Heart left ventricle (tissue), 16 donors: ENCODE results near the gene WNT9A. TPM values are rescaled to one million over a fixed set of nuclear protein-coding genes. Genes with fewer than 3 reads are reported as not detected.
A peak's percentile ranks its signal among the peaks of the same experiment; 100 is the strongest.
"Not testable (repeated sequence)": the region's sequence is repeated elsewhere in the genome, so short reads cannot be mapped to it uniquely, and the experiment has no call there.

Experiments used
- ATAC-seq, 4 donors: fragments of 200-7000 bp; cut with Tn5 transposase; one replicate each; pipeline ENCODE4 v1.9.1; 2020 to 2022; ENCODE audit warnings: moderate library complexity in 4 of 4, mild to moderate bottlenecking in 3 of 4, moderate number of reproducible peaks in 1 of 4
- DNase-seq, 5 donors: peaks; one replicate each; pipeline ENCODE4 v3.0.0-alpha.2; 2020
- H3K27ac ChIP-seq, 12 donors: fragments of 200-600 bp; sonication (generic) in 4 of 12; one replicate each; pipeline versions ENCODE4 v1.5.0 to v1.8.0; 2016 to 2022; ENCODE audit warnings: mild to moderate bottlenecking in 2 of 12
- H3K27me3 ChIP-seq, 9 donors: fragments of 200-600 bp; sonication (generic) in 2 of 9; one replicate each; pipeline versions ENCODE4 v1.5.1 to v1.8.0; 2016 to 2022; ENCODE audit warnings: mild to moderate bottlenecking in 3 of 9
- H3K36me3 ChIP-seq, 9 donors: fragments of 200-600 bp; sonication (generic) in 2 of 9; one replicate each; pipeline versions ENCODE4 v1.5.0 to v1.8.0; 2018 to 2022; ENCODE audit warnings: mild to moderate bottlenecking in 2 of 9
- H3K4me1 ChIP-seq, 12 donors: fragments of 200-600 bp; sonication (generic) in 4 of 12; one replicate each; pipeline versions ENCODE4 v1.5.0 to v1.8.0; 2016 to 2022; ENCODE audit warnings: mild to moderate bottlenecking in 3 of 12
- H3K4me3 ChIP-seq, 12 donors: fragments of 200-600 bp; sonication (generic) in 4 of 12; one replicate each; pipeline versions ENCODE4 v1.5.0 to v1.8.0; 2017 to 2022; ENCODE audit warnings: mild to moderate bottlenecking in 9 of 12, moderate library complexity in 4 of 12
- H3K9me3 ChIP-seq, 12 donors: fragments of 200-600 bp; sonication (generic) in 4 of 12; one replicate each; pipeline versions ENCODE4 v1.5.0 to v1.8.0; 2016 to 2022; ENCODE audit warnings: mild to moderate bottlenecking in 1 of 12
- CTCF ChIP-seq, 12 donors: fragments of 200-600 bp; sonication (generic) in 4 of 12; IDR thresholded peaks; one replicate each; pipeline versions ENCODE4 v1.5.0 to v1.8.0; 2018 to 2022; ENCODE audit warnings: antibody characterized with exemption in 12 of 12, mild to moderate bottlenecking in 5 of 12
- POLR2A ChIP-seq, 2 donors: fragments of 450-650 bp; IDR thresholded peaks; one replicate each; pipeline ENCODE4 v1.6.1; 2017; ENCODE audit warnings: antibody characterized with exemption in 2 of 2, mild to moderate bottlenecking in 2 of 2, moderate library complexity in 2 of 2
- WGBS, 4 donors: extraction: QIAGEN DNeasy Blood & Tissue Kit in 2 of 4; methylation state at CpG; one replicate each; pipeline versions ENCODE4 v1.1.5 to v1.1.7; 2013 to 2018; 5-methylcytosine and 5-hydroxymethylcytosine counted together
- intact Hi-C, 10 donors: fragments of 100-400 bp; cut with DNase I; formaldehyde crosslinking; loops; one replicate each; pipeline versions ENCODE4 v1.11.1 to v1.14.2; 2022
- polyA plus RNA-seq, 2 donors: library from polyadenylated mRNA; stranded (reverse); fragments of 200-250 nt; gene quantifications; one replicate each; pipeline ENCODE4 v1.2.3, GENCODE V29; 2013
- total RNA-seq, 9 donors: library from RNA; depleted of rRNA in 2 of 9; stranded (reverse); fragments of >200 nt in 2 of 9; fragmentation: NEBNext Ultra II Directional in 3 of 9; extraction: Animal tissue kit (Norgen Biotek cat#: 25700) in 3 of 9; gene quantifications; one replicate each; pipeline versions ENCODE4 v1.1.0 to v1.2.4, GENCODE V29; 2016 to 2023
- donor health status: ischemic (EF 13 %, LVEDD 7.1; RV severe dilation, severe dysfunction).
- donor health status: healthy with polysubstance abuse.
- donor health status: DM: no; HTN: yes; CAD: no.
- donor health status: DM: no; HTN: no; CAD: no.
- donor health status: ischemic (EF 25% LVEDD 6.9; RV normal size, moderate dysfunction).
- donor health status: ischemic (EF 25% LVEDD 5.7; RV mildly dilated, moderate dysfunction).
- donor health status: healthy.
- donor health status: DM: yes; HTN: yes; CAD: no.
- donor health status: ischemic (EF 35%, LVEDD 5.7; RV mildly dilated, moderate dysfunction).
- donor health status: nonischemic (EF 11% LVEDD 7.7; RV severe dilation, severe dysfunction).
- donor health status: DM: yes; HTN: yes; CAD: no.
- donor health status: PGD.
- donor health status: ischemic (EF 29% LVEDD 5.4; RV normal size, mild dysfunction).
- donor health status: nonischemic (EF 23%, LVEDD 6.1; RV moderate dilation, normal function).

Gene WNT9A
- total and polyA plus RNA-seq, 11 donors = 0.54 to 29.8 (median 2.3) TPM

- ATAC-seq = no peak
- Histone ChIP-seq H3K27ac (no peak overlapping the region), H3K27me3 (no peaks in the 10 kb centered on the region), H3K4me1 (peaks cover 0 to 5% (median 3%) of the 10 kb centered on the region in 12 donors), H3K36me3 (no peaks in the 10 kb centered on the region), H3K4me3 (no peak overlapping the region), H3K9me3 (no peaks in the 10 kb centered on the region)
- TF ChIP-seq CTCF (IDR thresholded peaks at IDR 0.05) (no peak), POLR2A (IDR thresholded peaks at IDR 0.05) (no peak)
- intact Hi-C loops = no loop called here
- WGBS, 4 donors = 53 to 67% (median 60%) methylated on average over 4 of the region's 4 CpGs
- DNase-seq = no peak
These were observed 67.3 kb downstream of the WNT9A start for GRCh38 chr1:227880342-227880924.

- H3K4me1 ChIP-seq, H3K4me3 ChIP-seq, H3K9me3 ChIP-seq, H3K27me3 ChIP-seq, ATAC-seq, H3K27ac ChIP-seq, H3K36me3 ChIP-seq, DNase-seq, intact Hi-C loops: not testable (repeated sequence)
- WGBS, 4 donors = 91 to 94% (median 92%) methylated on average over 3 of the region's 3 CpGs
These were observed 69.9 kb downstream of the WNT9A start for GRCh38 chr1:227877810-227878209.

GRCh38 chr1:227871892-227872291 lies 75.8 kb downstream of the WNT9A start:
- H3K27me3 ChIP-seq, ATAC-seq, H3K27ac ChIP-seq, intact Hi-C loops, DNase-seq, H3K4me1 ChIP-seq, H3K36me3 ChIP-seq, H3K4me3 ChIP-seq: not testable (repeated sequence)
- 74 to 88% (median 82%) methylated on average over 3 to 5 of the region's 5 CpGs for WGBS, 4 donors
- H3K9me3 ChIP-seq = peaks cover 0 to 13% (median 1%) of the 10 kb centered on the region in 12 donors

DNA sequence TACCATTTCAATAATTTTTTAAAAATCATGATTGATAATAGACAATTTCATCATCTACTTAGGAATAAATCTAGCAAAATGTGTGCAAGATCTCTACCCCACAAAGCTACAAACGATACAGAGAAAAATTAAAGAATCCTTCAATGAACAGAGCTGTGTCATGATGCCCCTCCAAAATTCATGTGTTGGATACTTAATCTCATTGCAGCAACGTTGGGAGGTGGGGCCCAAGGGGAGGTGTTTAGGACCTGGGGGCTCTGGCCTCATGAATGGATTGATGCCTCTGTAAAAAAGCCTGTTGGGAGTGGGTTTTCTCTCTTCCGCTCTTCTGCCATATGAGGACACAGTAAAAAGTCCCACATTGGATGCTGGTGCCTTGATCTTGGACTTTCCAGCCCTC lies 77.4 kb downstream of the WNT9A start:
- TF ChIP-seq POLR2A (IDR thresholded peaks at IDR 0.05) (no peak), CTCF (IDR thresholded peaks at IDR 0.05) (no peak)
- no peak for ATAC-seq
- 69 to 76% (median 71%) methylated on average over 3 of the region's 3 CpGs for WGBS, 4 donors

GRCh38 chr1:227869851-227870305 lies 77.9 kb downstream of the WNT9A start:
- H3K27me3 ChIP-seq = peaks cover 0 to 10% (median 0%) of the 10 kb centered on the region in 9 donors
- H3K4me3 ChIP-seq = no peak overlapping the region
- H3K9me3 ChIP-seq = peaks cover 0 to 20% (median 5%) of the 10 kb centered on the region in 12 donors
- ATAC-seq = peak in 1 of 4 donors; percentile 39
- H3K36me3 ChIP-seq = no peaks in the 10 kb centered on the region
- peaks cover 0 to 8% (median 0%) of the 10 kb centered on the region in 12 donors for H3K4me1 ChIP-seq
- DNase-seq = no peak
- TF ChIP-seq POLR2A (IDR thresholded peaks at IDR 0.05) = no peak
- no peak overlapping the region for H3K27ac ChIP-seq
- 61 to 76% (median 68%) methylated on average over 5 of the region's 5 CpGs for WGBS, 4 donors
- intact Hi-C loops = no loop called here

More for the DNA sequence above, 77.4 kb downstream of the WNT9A start:
- H3K4me3 ChIP-seq = no peak overlapping the region
- no peaks in the 10 kb centered on the region for H3K36me3 ChIP-seq
- DNase-seq = no peak
- H3K27ac ChIP-seq = no peak overlapping the region
- intact Hi-C loops = no loop called here
- H3K27me3 ChIP-seq = peaks cover 0 to 10% (median 0%) of the 10 kb centered on the region in 9 donors
- H3K4me1 ChIP-seq = peaks cover 0 to 8% (median 0%) of the 10 kb centered on the region in 12 donors
- peaks cover 0 to 15% (median 2%) of the 10 kb centered on the region in 12 donors for H3K9me3 ChIP-seq
